ENCODE measurements around the gene MTM1. TPM values are rescaled to one million over a fixed set of nuclear protein-coding genes. Genes with fewer than 3 reads are reported as not detected.

Gene MTM1
- total and polyA plus RNA-seq, 2 donors (not counting 1 experiment from before 2014, with no cell fraction given): 8.7 to 29.8 TPM

- Histone ChIP-seq H3K9ac (ENCODE audit: low read length) (no peak overlapping the region), H3K36me3 (replicated peaks in 1 of 2; ENCODE audit: control extremely low read depth in 1 of 2, control insufficient read depth in 1 of 2, extremely low read depth in 1 of 2, insufficient read depth in 2 of 2, low read length in 1 of 2) (no peaks in the 10 kb centered on the region), H3K79me2 (ENCODE audit: control insufficient read depth, insufficient read depth, low read length) (no peaks in the 10 kb centered on the region), H3K4me1 (ENCODE audit: control insufficient read depth in 2 of 2, insufficient read depth in 2 of 2, low read length in 2 of 2) (peaks cover 26 to 50% of the 10 kb centered on the region in 2 donors), H3K4me2 (replicated peaks; ENCODE audit: low read depth, low read length, poor library complexity, severe bottlenecking) (no peak overlapping the region), H4K20me1 (ENCODE audit: control insufficient read depth, insufficient read depth, low read length, poor library complexity, severe bottlenecking) (no peaks in the 10 kb centered on the region), H3K9me3 (ENCODE audit: control extremely low read depth in 1 of 3, control insufficient read depth in 2 of 3, insufficient read depth in 1 of 3, low read length in 2 of 3) (no peaks in the 10 kb centered on the region), H3K4me3 (ENCODE audit: control extremely low read depth in 1 of 5, extremely low read depth in 1 of 5, insufficient read depth in 1 of 5, low read depth in 2 of 5, low read length in 4 of 5) (no peak overlapping the region), H3K27ac (ENCODE audit: low read length in 2 of 2) (no peak overlapping the region), H3K27me3 (replicated peaks in 1 of 4; ENCODE audit: control extremely low read depth in 1 of 4, control insufficient read depth in 3 of 4, insufficient read depth in 4 of 4, low read length in 3 of 4) (no peaks in the 10 kb centered on the region), H2AFZ (ENCODE audit: insufficient read depth, low read depth, low read length, poor library complexity, severe bottlenecking) (no peak overlapping the region)
- no peaks in the 10 kb centered on the region for H3K27me3 Mint-ChIP-seq
- H3K27ac Mint-ChIP-seq: no peak overlapping the region
- ChIA-PET POLR2A (no interaction called here), CTCF (interaction anchor here (1.4 to 1.9 kb wide), 3 partner anchors 26 to 43 kb away, joined by 3 to 8 read pairs (median 4); no protein-coding TSS in a partner anchor)
- DNase-seq (peak; percentile 15), ATAC-seq (ENCODE audit: low read depth) (no peak)
- H3K4me1 Mint-ChIP-seq: peaks cover 36% of the 10 kb centered on the region
- intact Hi-C loops (cut with micrococcal nuclease): no loop called here
- H3K4me3 Mint-ChIP-seq: no peak overlapping the region
- WGBS (ENCODE audit: insufficient coverage): 48% methylated on average over 3 of the region's 11 CpGs
- no peaks in the 10 kb centered on the region for H3K9me3 Mint-ChIP-seq (ENCODE audit: insufficient read depth)
- TF ChIP-seq CTCF (IDR thresholded peaks at IDR 0.05) (no peak), EZH2 (IDR thresholded peaks at IDR 0.05; ENCODE audit: borderline replicate concordance, insufficient read depth, low read depth, low read length, poor library complexity, severe bottlenecking) (no peak)
Measured at GRCh38 chrX:150544222-150544787, 24.1 kb upstream of the MTM1 start.

- Mint-ChIP-seq H3K4me3 (no peak overlapping the region), H3K27ac (no peak overlapping the region), H3K4me1 (peaks cover 36% of the 10 kb centered on the region), H3K27me3 (no peaks in the 10 kb centered on the region), H3K9me3 (ENCODE audit: insufficient read depth) (no peaks in the 10 kb centered on the region)
- H3K4me2 ChIP-seq (replicated peaks; ENCODE audit: low read depth, low read length, poor library complexity, severe bottlenecking): no peak overlapping the region
- TF ChIP-seq EZH2 (IDR thresholded peaks at IDR 0.05; ENCODE audit: borderline replicate concordance, insufficient read depth, low read depth, low read length, poor library complexity, severe bottlenecking) (no peak), CTCF (IDR thresholded peaks at IDR 0.05) (no peak)
- H3K27me3 ChIP-seq (replicated peaks in 1 of 4; ENCODE audit: control extremely low read depth in 1 of 4, control insufficient read depth in 3 of 4, insufficient read depth in 4 of 4, low read length in 3 of 4): no peaks in the 10 kb centered on the region
- intact Hi-C loops (cut with micrococcal nuclease): no loop called here
- ChIA-PET CTCF (interaction anchor here (0.7 to 1.9 kb wide), 4 partner anchors 25 to 42 kb away, joined by 3 to 8 read pairs (median 4); no protein-coding TSS in a partner anchor), POLR2A (no interaction called here)
- peaks cover 26 to 50% of the 10 kb centered on the region in 2 donors for H3K4me1 ChIP-seq (ENCODE audit: control insufficient read depth in 2 of 2, insufficient read depth in 2 of 2, low read length in 2 of 2)
- no peaks in the 10 kb centered on the region for H3K79me2 ChIP-seq (ENCODE audit: control insufficient read depth, insufficient read depth, low read length)
- no peak for ATAC-seq (ENCODE audit: low read depth)
- WGBS (ENCODE audit: insufficient coverage): 100% methylated on average over 1 of the region's 8 CpGs
- no peaks in the 10 kb centered on the region for H4K20me1 ChIP-seq (ENCODE audit: control insufficient read depth, insufficient read depth, low read length, poor library complexity, severe bottlenecking)
- no peak overlapping the region for H3K4me3 ChIP-seq (ENCODE audit: control extremely low read depth in 1 of 5, extremely low read depth in 1 of 5, insufficient read depth in 1 of 5, low read depth in 2 of 5, low read length in 4 of 5)
- H2AFZ ChIP-seq (ENCODE audit: insufficient read depth, low read depth, low read length, poor library complexity, severe bottlenecking): no peak overlapping the region
- no peak overlapping the region for H3K9ac ChIP-seq (ENCODE audit: low read length)
- DNase-seq: no peak
- H3K36me3 ChIP-seq (replicated peaks in 1 of 2; ENCODE audit: control extremely low read depth in 1 of 2, control insufficient read depth in 1 of 2, extremely low read depth in 1 of 2, insufficient read depth in 2 of 2, low read length in 1 of 2): no peaks in the 10 kb centered on the region
- no peak overlapping the region for H3K27ac ChIP-seq (ENCODE audit: low read length in 2 of 2)
- no peaks in the 10 kb centered on the region for H3K9me3 ChIP-seq (ENCODE audit: control extremely low read depth in 1 of 3, control insufficient read depth in 2 of 3, insufficient read depth in 1 of 3, low read length in 2 of 3)
Measured at GRCh38 chrX:150544835-150545770, 23.3 kb upstream of the MTM1 start.

Measured in B cell (primary cell).